Measurements from ENCODE around the gene FGF18.
"Not testable (repeated sequence)": the region's sequence is repeated elsewhere in the genome, so short reads cannot be mapped to it uniquely, and the experiment has no call there.

Gene FGF18

GRCh38 chr5:171401167-171401947 is 18.1 kb upstream of the FGF18 start:
- no peak for DNase-seq

- DNase-seq = not testable (repeated sequence)
Measured at GRCh38 chr5:171402751-171403150, 16.7 kb upstream of the FGF18 start.

GRCh38 chr5:171405615-171406014 is 13.8 kb upstream of the FGF18 start:
- DNase-seq = no peak

DNA sequence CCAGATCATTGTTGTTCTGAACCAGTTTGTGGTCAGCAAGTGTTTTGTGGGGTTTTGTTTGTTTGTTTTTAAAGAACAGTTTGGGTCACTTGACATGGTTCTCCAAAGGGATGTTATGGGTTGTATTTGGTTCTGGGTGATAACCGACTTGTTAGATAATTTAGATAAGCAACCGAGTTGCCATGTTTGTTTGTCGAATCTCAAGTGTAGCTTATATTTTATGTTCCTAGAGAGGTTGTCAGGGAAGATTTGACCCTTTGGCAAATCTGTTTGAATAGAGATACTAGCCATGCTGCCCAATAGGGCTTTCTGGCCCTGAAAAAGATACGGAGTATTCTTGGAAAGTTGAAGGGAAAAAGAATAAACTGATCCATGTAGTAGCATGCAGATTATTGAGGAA is 12.2 kb upstream of the FGF18 start:
- no peak for DNase-seq

DNA sequence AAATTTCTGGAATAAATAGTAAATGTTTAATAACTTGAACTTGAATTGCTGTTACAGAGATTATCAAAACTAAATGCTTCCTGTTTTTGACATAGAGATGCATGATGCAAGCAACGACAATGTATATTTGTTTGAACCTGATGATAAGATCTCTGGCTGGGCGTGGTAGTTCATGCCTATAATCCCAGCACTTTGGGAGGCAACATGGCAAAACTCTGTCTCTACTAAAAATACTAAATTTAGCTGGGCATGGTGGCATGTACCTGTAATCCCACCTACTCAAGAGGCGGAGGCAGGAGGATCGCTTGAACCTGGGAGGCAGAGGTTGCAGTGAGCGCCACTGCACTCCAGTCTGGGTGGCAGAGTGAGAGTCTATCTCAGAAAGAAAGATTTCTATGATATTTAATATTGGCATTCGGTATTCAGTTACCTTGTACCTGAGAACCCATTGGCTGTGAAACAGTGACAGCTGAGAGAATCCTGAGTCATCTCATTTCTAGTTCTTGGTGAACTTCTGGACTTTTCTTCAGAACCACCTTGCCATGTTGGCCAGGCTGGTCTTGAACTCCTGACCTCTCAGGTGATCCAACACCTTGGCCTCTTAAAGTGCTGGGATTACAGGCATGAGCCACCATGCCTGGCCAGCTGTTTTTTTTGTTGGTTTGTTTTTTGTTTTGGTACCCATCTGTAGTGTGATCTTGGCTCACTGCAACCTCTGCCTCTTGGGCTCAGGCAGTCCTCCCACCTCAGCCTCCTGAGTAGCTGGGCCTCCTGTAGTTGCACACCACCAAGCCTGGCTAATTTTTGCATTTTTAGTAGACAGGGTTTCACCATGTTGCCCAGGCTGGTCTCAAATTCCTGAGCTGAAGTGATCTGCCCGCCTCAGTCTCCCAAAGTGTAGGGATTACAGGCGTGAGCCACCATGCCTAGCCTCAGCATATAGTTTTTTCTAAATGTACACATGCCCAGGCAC is 10.0 kb upstream of the FGF18 start:
- DNase-seq = no peak

DNA sequence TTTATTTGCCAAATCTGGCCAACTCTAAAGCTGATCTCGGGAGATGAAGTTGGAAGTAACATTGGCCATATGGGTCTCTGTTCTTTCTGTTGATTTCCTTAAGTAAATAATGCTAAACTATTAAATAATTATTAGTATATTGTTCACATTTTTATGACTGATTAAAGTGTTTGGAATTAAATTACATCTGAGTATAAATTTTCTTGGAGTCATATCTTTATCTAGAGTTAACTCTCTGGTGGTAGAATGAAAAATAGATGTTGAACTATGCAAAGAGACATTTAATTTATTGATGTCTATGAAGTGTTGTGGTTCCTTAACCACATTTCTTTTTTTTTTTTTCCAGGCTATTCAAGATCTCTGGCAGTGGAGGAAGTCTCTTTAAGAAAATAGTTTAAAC is 9.3 kb upstream of the FGF18 start:
- no peak for DNase-seq

- no peak for DNase-seq
Measured at GRCh38 chr5:171412186-171412585, 7.3 kb upstream of the FGF18 start.

DNA sequence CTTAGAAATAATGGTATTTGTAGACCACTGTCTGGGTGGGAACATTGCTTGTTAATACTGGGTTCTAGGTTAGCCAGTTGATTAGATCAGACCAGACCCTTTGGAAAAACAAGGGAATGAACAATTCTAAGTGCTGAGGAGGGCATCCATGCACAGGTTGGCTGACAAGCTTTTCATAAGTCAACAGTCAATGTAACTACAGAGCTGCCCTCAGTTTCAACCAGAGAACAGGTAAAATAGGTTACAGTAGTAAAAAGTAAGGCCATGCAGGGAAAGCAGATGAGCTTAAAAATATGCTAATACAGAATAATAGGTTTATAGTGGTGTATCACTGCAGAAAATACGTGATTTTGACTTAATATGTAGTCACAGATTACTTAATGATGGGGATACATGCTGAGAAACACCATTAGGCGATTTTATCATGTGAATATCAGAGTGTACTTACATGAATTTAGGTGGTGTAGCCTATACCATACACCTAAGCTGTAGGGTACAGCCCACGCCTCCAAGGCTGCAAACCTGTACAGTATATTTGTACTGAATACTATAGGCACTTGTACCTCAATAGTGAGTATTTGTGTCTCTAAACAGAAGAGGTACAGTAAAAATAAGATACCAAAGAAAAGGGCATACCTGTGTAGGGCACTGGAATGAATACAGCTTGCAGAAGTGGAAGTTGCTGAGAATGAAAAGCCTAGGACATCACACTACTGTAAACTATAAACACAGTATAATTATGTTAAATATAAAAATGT is 6.1 kb upstream of the FGF18 start:
- DNase-seq = no peak

DNA sequence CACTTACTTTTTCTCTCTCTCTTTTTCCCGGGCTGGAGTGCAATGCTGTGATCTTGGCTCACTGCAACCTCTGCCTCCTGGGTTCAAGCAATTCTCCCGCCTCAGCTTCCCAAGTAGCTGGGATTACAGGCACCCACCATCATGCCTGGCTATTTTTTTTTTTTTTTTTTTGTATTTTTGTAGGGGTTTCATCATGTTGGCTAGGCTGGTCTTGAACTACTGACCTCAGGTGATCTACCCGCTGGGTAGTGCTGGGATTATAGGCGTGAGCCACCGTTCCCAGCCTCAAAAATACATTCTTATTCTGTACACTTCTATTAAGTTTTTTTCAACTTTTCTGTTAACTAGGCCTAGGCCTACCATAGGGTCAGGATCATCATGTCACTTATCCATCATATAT is 5.5 kb upstream of the FGF18 start:
- not testable (repeated sequence) for DNase-seq

DNA sequence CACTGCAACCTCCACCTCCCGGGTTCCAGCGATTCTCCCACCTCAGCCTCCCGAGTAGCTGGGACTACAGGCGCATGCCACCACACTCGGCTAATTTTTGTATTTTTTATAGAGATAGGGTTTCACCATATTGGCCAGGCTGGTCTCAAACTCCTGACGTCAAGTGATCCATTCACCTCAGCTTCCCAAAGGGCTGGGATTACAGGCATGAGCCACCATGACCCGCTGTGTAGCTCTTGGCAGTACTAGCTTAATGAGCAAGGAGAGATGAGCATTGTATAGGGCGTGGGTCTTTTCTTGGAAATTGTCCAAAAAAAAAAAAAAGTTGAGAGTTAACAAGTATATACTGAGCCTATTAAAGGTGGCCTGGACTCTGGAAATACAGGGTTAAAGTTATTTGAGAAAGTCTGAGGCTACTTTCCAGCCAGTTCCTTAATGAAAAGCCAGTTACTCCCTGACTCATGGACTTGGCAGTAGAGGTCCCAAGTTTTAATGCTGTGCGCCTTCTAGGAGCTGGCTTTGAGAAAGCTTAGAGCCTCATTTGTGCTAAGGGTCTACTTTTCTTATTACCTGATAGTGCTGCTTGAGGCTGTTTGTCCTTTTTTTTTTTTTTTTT is 4.2 kb upstream of the FGF18 start:
- DNase-seq = no peak

DNA sequence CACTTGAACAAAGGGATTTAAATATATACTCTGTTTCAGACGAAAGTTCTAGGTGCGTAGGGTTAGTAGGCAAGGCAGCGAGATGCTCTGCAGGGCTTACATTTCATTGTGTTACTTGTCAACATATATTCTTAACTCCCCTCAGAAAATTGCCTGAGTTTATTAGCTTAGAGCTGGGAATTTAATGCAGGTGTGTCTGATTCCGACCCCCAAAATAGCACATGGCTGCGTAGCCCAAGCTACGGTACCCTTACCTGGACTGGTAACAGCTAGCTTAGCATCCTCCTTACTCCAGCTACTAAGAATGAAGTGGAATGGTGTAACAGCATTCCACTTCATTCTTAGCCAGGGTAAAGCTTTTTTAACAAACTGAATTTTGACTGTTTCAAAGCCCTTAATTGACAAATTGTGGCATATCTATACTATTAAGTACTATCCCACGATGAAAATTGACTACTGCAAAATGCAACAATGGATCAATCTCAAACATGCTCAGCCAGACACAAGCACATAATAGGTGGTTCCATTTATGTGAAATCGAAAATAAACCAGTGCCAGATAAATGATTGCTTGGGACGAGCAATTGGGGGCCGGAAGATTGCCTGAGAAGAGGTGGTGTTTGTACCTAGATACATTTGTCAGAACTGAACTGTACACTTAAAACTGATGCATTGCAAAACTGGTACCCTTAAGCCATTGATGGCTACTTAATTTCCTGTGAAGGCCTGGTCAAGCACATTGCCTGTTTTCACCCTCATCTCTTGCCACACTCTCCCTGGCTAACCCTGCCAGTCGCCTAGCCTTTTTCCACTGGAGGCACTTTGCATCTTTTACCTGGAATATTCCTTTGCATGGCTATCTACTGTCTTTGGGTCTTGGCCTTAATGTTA is 3.0 kb upstream of the FGF18 start:
- DNase-seq = no peak

DNA sequence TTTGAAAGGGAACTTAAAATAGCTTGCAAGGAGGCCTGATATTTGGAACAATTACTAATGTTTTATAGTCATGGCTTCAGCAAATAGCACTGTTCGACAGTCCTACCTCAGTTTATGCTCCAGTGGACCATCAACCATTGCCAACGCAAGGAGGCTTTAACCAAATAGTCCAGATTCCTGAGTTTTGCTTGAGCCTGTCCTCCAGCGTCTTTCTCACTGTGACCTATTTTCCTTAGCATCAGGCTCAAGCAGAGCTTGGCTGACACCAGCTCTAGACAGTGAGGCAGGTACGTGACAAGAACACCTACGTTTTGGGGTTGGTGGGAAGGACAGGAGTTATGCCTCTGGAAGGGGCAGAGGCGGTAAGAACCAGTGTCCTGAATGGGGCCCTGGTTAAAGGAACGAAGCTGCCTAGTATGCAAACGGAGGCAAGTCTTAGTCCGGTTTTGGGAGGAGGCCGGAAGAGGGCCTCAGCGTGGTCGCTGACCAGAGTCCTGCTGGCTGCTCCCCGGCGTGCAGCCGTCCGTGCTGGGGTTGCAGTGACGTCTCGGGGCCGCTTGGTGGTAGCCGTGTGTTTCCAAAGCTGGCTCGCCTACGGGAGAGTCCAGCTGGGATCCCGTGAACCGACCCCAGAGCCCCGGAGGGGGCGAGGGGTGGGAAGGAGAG is 998 bp upstream of the FGF18 start:
- DNase-seq = no peak

DNA sequence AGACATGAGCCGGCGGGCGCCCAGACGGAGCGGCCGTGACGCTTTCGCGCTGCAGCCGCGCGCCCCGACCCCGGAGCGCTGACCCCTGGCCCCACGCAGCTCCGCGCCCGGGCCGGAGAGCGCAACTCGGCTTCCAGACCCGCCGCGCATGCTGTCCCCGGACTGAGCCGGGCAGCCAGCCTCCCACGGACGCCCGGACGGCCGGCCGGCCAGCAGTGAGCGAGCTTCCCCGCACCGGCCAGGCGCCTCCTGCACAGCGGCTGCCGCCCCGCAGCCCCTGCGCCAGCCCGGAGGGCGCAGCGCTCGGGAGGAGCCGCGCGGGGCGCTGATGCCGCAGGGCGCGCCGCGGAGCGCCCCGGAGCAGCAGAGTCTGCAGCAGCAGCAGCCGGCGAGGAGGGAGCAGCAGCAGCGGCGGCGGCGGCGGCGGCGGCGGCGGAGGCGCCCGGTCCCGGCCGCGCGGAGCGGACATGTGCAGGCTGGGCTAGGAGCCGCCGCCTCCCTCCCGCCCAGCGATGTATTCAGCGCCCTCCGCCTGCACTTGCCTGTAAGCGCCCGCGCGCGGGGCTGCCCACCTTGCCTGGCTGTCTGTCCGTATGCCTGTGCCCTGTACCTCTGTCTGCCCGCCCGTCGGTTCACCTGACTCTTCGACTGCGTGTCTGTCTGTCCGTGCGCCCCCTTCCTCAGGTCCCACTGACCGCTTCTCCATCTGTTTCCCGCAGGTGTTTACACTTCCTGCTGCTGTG is 412 bp downstream of the FGF18 start:
- DNase-seq = no peak

DNA sequence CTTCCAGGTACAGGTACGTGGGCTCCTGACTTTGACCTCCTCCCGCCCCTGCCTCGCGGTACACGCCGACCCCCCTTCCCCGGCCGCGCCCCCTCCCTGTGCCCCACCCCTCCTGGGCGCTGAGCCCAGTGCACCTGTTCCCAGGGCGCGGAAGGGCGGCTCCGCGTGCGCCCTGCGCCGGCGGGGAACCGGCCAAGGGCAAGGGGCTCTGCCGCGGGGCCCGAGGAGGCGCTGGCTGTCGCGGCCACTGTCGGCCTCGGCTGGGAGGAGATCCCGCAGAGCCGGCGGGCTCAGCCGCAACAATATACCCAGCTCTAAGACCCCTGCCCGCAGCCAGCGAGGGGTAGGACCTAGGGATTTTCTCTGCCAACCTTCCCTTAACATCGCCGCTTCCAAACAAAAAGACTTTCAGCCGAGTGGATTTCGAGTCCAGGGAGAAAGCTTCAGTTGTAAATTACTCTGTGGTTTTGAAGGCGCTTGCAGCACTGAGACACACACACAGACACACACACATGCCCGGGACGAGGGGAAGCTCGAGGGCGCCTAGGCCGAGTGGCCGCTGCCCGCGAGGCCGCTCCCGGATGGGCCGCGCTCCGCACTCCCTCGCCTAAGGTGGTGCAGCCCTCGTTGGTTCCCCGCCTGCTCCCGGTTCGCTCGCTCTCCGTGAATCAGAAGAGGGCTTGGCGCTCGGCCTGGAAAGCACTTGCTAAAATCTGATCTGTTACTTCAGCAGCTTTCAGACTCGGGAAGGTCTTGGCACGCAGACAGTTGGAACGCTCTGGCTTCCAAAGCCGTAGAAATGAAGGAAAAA is 1.2 kb downstream of the FGF18 start:
- no peak for DNase-seq

- no peak for DNase-seq
Measured at GRCh38 chr5:171421331-171422262, 2.1 kb downstream of the FGF18 start.

- DNase-seq = no peak
Measured at GRCh38 chr5:171422495-171422894, 3.0 kb downstream of the FGF18 start.

GRCh38 chr5:171422902-171423663 is 3.6 kb downstream of the FGF18 start:
- DNase-seq = no peak

DNA sequence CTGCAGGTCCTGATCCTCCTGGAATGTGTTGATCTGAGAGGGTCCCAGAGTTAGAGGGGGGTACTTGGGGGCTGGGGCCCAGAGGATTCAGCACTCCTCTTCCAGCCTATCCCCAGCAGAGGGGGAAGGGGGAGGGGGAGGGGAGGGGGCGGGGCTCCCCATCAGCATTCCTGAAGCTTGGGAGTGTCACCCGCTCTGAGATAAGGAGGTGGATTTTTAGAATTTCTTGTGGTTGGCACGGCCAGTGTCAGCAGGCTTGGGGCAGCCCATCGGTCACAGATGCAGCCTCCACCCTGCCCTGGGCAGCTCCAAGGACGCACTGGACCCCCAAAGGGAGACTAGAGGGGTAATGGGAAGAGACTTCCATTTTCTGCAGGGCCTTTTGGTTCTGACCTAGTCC is 5.3 kb downstream of the FGF18 start:
- DNase-seq = no peak

All from NCI-H2107 (cell line).